Caco-2 (cell line): Measurements from ENCODE around the gene SLC10A2. TPM values are rescaled to one million over a fixed set of nuclear protein-coding genes. Genes with fewer than 3 reads are reported as not detected.

ENCODE experiments used
- BruUV-seq: library from RNA; stranded (reverse); fragments of 400-500 nt; replicated peaks from 2 replicates; lab custom pipeline; 2021; lab: Mats Ljungman, UMichigan
- CTCF ChIA-PET: fragments of 300-600 bp; sonication (Branson Sonifier 250); formaldehyde crosslinking; loops from one replicate; lab custom pipeline; 2022; ENCODE audit warnings: antibody characterized with exemption; lab: Charles Lee
- POLR2A ChIA-PET: fragments of 300-600 bp; sonication (Branson Sonifier 250); formaldehyde crosslinking; loops from one replicate; lab custom pipeline; 2022; ENCODE audit warnings: antibody characterized with exemption; lab: Charles Lee
- DNase-seq, 2 experiments: peaks; one replicate each; pipeline versions ENCODE4 v3.0.0 to v3.0.0-alpha.2; 2020 to 2022
- H3K27me3 ChIP-seq: replicated peaks from 2 replicates; pipeline ENCODE4 v1.6.0; 2011; ENCODE audit warnings: low read length; ENCODE audit not compliant: control insufficient read depth, insufficient read depth
- H3K36me3 ChIP-seq: 2 replicates; pipeline ENCODE4 v1.5.1; 2011; ENCODE audit warnings: low read length; ENCODE audit not compliant: control insufficient read depth, insufficient read depth
- H3K4me1 ChIP-seq: fragments of 250-450 bp; sonication (Bioruptor Pico); 2 replicates; pipeline ENCODE4 v1.5.1; 2020; ENCODE audit warnings: mild to moderate bottlenecking
- H3K4me3 ChIP-seq: 2 replicates; pipeline ENCODE4 v1.5.1; 2011; ENCODE audit warnings: low read depth, mild to moderate bottlenecking, control low read depth, low read length
- H3K9me3 ChIP-seq: fragments of 250-450 bp; sonication (Bioruptor Pico); 2 replicates; pipeline ENCODE4 v1.5.1; 2020; ENCODE audit warnings: mild to moderate bottlenecking, moderate library complexity
- H3K27ac Mint-ChIP-seq: one replicate; pipeline ENCODE4 v1.8.0; 2022; ENCODE audit warnings: mixed read lengths; ENCODE audit not compliant: unreplicated experiment
- H3K27me3 Mint-ChIP-seq: one replicate; pipeline ENCODE4 v1.8.0; 2022; ENCODE audit warnings: mixed read lengths; ENCODE audit not compliant: insufficient read depth, unreplicated experiment
- H3K36me3 Mint-ChIP-seq: one replicate; pipeline ENCODE4 v1.8.0; 2022; ENCODE audit warnings: mild to moderate bottlenecking, mixed read lengths; ENCODE audit not compliant: insufficient read depth, unreplicated experiment
- H3K4me1 Mint-ChIP-seq: one replicate; pipeline ENCODE4 v1.8.0; 2022; ENCODE audit warnings: low read depth, mixed read lengths; ENCODE audit not compliant: unreplicated experiment
- H3K4me3 Mint-ChIP-seq: one replicate; pipeline ENCODE4 v1.8.0; 2022; ENCODE audit warnings: mild to moderate bottlenecking, moderate library complexity, mixed read lengths; ENCODE audit not compliant: unreplicated experiment
- H3K9me3 Mint-ChIP-seq: one replicate; pipeline ENCODE4 v1.8.0; 2022; ENCODE audit warnings: mixed read lengths; ENCODE audit not compliant: unreplicated experiment
- CTCF ChIP-seq, 2 experiments: fragments of 200-600 bp in 1 of 2; IDR thresholded peaks; 1 replicate in 1 of 2; 2 replicates in 1 of 2; pipeline versions ENCODE4 v1.5.1 to v1.8.0; 2011 to 2022; ENCODE audit warnings: antibody characterized with exemption in 1 of 2, control low read depth in 1 of 2, inconsistent platforms in 1 of 2, low read depth in 1 of 2, low read length in 1 of 2, mild to moderate bottlenecking in 1 of 2, moderate library complexity in 1 of 2; ENCODE audit not compliant: insufficient read depth in 1 of 2, severe bottlenecking in 1 of 2, unreplicated experiment in 1 of 2
- intact Hi-C: fragments of 100-400 bp; cut with micrococcal nuclease; formaldehyde crosslinking; loops from one replicate; pipeline ENCODE4 v1.10.0; 2022; ENCODE audit not compliant: unreplicated experiment
- total RNA-seq: library from RNA; stranded (reverse); gene quantifications from 2 replicates; pipeline ENCODE4 v1.2.3, GENCODE V29; 2022

The SLC10A2 gene
- total RNA-seq, 1 experiment from 2014 or later, result not detected

GRCh38 chr13:103062079-103062478 lies 4.1 kb downstream of the SLC10A2 start:
- intact Hi-C loops, result no loop called here
- Histone ChIP-seq H3K4me1 (no peaks in the 10 kb centered on the region), H3K4me3 (no peak overlapping the region), H3K36me3 (no peaks in the 10 kb centered on the region), H3K27me3 (no peaks in the 10 kb centered on the region), H3K9me3 (no peaks in the 10 kb centered on the region)
- ChIA-PET CTCF (no interaction called here), POLR2A (no interaction called here)
- H3K27me3 Mint-ChIP-seq, result no peaks in the 10 kb centered on the region
- DNase-seq, result no peak
- BruUV-seq, result no TSS peak
- no peaks in the 10 kb centered on the region for H3K4me1 Mint-ChIP-seq
- no peak overlapping the region for H3K4me3 Mint-ChIP-seq
- no peaks in the 10 kb centered on the region for H3K36me3 Mint-ChIP-seq
- TF ChIP-seq CTCF (IDR thresholded peaks at IDR 0.05; ENCODE audit: insufficient read depth in 1 of 2, low read depth in 1 of 2, low read length in 1 of 2, severe bottlenecking in 1 of 2, unreplicated experiment in 1 of 2), result no peak
- H3K9me3 Mint-ChIP-seq, result peaks cover under 1% of the 10 kb centered on the region
- H3K27ac Mint-ChIP-seq, result no peak overlapping the region

GRCh38 chr13:103056008-103056407 lies 10.2 kb downstream of the SLC10A2 start:
- Mint-ChIP-seq H3K4me3 (no peak overlapping the region), H3K36me3 (no peaks in the 10 kb centered on the region), H3K27me3 (no peaks in the 10 kb centered on the region), H3K4me1 (no peaks in the 10 kb centered on the region), H3K9me3 (peaks cover 33% of the 10 kb centered on the region), H3K27ac (no peak overlapping the region)
- Histone ChIP-seq H3K36me3 (no peaks in the 10 kb centered on the region), H3K4me3 (no peak overlapping the region), H3K27me3 (no peaks in the 10 kb centered on the region), H3K9me3 (no peaks in the 10 kb centered on the region), H3K4me1 (no peaks in the 10 kb centered on the region)
- BruUV-seq, result no TSS peak
- intact Hi-C loops, result no loop called here
- no peak for TF ChIP-seq CTCF (IDR thresholded peaks at IDR 0.05; ENCODE audit: insufficient read depth in 1 of 2, low read depth in 1 of 2, low read length in 1 of 2, severe bottlenecking in 1 of 2, unreplicated experiment in 1 of 2)
- ChIA-PET POLR2A (no interaction called here), CTCF (no interaction called here)
- DNase-seq, result no peak

- H3K4me1 Mint-ChIP-seq, result no peaks in the 10 kb centered on the region
- Histone ChIP-seq H3K27me3 (no peaks in the 10 kb centered on the region), H3K4me3 (no peak overlapping the region), H3K9me3 (no peaks in the 10 kb centered on the region), H3K36me3 (no peaks in the 10 kb centered on the region), H3K4me1 (no peaks in the 10 kb centered on the region)
- ChIA-PET CTCF (no interaction called here), POLR2A (no interaction called here)
- no peak for TF ChIP-seq CTCF (IDR thresholded peaks at IDR 0.05; ENCODE audit: insufficient read depth in 1 of 2, low read depth in 1 of 2, low read length in 1 of 2, severe bottlenecking in 1 of 2, unreplicated experiment in 1 of 2)
- H3K27ac Mint-ChIP-seq, result no peak overlapping the region
- BruUV-seq, result no TSS peak
- H3K27me3 Mint-ChIP-seq, result no peaks in the 10 kb centered on the region
- H3K36me3 Mint-ChIP-seq, result no peaks in the 10 kb centered on the region
- H3K4me3 Mint-ChIP-seq, result no peak overlapping the region
- peaks cover 33% of the 10 kb centered on the region for H3K9me3 Mint-ChIP-seq
- intact Hi-C loops, result no loop called here
- no peak for DNase-seq
These were observed 11.1 kb downstream of the SLC10A2 start for GRCh38 chr13:103055166-103055565.
